Measurements from ENCODE around the gene ZC3H18.
"Not testable (repeated sequence)": the region's sequence is repeated elsewhere in the genome, so short reads cannot be mapped to it uniquely, and the experiment has no call there.

The ZC3H18 gene

DNA sequence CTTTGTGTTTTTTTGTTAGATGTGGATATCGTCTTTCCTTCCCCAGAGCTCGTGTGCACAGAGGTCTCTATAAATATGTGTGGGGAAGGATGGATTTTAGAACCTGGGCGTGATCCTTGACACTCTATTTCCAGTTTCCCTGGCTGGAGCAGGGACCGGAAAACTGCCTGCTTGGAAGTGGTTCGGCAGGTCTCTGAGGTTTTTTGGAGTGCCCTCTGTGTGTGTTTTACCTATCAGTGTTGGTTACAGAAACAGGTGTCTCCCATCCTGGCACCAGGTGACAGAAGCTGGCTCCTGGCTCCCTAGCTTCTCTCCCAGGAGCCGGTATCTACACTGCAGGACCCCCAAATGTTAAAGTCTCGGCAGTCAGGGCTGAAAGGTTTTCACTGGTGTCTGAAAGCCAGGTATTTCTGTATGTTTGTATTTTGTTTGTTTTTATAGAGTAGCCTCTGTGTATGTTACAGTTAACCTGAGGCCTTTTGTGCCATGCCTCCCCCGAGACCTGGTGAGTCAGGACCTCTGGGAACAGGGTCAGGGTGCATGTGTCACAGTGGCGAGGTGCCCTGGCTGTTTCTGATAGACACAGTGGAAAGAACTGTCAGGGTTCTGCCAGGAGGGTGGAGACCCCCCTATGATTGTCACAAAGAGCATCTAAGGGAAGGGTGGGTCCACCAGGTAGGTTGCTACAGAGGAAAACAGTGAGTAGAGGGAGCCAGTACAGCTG, 31.3 kb downstream of the ZC3H18 start:
- Mint-ChIP-seq H3K4me3 (no peak overlapping the region), H3K4me1 (peaks cover 15% of the 10 kb centered on the region), H3K27me3 (ENCODE audit: low read depth, poor library complexity) (peaks cover 3% of the 10 kb centered on the region), H3K36me3 (ENCODE audit: low read depth) (peaks cover 47% of the 10 kb centered on the region), H3K27ac (no peak overlapping the region), H3K9me3 (no peaks in the 10 kb centered on the region)
- DNase-seq, result no peak
- TF ChIP-seq, protein P1, sequence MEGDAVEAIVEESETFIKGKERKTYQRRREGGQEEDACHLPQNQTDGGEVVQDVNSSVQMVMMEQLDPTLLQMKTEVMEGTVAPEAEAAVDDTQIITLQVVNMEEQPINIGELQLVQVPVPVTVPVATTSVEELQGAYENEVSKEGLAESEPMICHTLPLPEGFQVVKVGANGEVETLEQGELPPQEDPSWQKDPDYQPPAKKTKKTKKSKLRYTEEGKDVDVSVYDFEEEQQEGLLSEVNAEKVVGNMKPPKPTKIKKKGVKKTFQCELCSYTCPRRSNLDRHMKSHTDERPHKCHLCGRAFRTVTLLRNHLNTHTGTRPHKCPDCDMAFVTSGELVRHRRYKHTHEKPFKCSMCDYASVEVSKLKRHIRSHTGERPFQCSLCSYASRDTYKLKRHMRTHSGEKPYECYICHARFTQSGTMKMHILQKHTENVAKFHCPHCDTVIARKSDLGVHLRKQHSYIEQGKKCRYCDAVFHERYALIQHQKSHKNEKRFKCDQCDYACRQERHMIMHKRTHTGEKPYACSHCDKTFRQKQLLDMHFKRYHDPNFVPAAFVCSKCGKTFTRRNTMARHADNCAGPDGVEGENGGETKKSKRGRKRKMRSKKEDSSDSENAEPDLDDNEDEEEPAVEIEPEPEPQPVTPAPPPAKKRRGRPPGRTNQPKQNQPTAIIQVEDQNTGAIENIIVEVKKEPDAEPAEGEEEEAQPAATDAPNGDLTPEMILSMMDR (IDR thresholded peaks at IDR 0.05), result no peak

DNA sequence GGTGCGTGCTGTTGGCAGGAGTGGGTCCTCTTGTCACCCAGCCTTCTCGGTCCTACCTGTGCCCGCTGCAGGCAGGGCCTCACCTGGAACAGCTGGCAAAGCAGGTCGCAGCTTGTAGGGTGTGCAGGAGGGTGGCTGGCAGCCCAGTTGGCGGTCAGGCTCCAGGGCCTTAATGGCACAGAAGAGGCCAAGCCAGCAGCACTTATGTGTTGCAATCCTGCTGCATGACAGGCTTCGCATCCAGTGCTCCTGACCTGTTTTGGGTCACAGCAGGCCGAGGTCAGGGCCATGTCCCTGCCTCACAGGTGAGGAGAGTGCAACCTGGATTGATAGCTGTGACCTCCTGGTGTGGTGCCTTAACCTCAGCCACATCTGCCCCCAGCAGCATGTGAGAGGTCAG, 31.9 kb downstream of the ZC3H18 start:
- Mint-ChIP-seq H3K36me3 (ENCODE audit: low read depth) (peaks cover 49% of the 10 kb centered on the region), H3K4me3 (no peak overlapping the region), H3K4me1 (peaks cover 15% of the 10 kb centered on the region), H3K27me3 (ENCODE audit: low read depth, poor library complexity) (peaks cover 3% of the 10 kb centered on the region), H3K9me3 (no peaks in the 10 kb centered on the region), H3K27ac (no peak overlapping the region)
- no peak for DNase-seq
- TF ChIP-seq, protein P1 (IDR thresholded peaks at IDR 0.05), result no peak

DNA sequence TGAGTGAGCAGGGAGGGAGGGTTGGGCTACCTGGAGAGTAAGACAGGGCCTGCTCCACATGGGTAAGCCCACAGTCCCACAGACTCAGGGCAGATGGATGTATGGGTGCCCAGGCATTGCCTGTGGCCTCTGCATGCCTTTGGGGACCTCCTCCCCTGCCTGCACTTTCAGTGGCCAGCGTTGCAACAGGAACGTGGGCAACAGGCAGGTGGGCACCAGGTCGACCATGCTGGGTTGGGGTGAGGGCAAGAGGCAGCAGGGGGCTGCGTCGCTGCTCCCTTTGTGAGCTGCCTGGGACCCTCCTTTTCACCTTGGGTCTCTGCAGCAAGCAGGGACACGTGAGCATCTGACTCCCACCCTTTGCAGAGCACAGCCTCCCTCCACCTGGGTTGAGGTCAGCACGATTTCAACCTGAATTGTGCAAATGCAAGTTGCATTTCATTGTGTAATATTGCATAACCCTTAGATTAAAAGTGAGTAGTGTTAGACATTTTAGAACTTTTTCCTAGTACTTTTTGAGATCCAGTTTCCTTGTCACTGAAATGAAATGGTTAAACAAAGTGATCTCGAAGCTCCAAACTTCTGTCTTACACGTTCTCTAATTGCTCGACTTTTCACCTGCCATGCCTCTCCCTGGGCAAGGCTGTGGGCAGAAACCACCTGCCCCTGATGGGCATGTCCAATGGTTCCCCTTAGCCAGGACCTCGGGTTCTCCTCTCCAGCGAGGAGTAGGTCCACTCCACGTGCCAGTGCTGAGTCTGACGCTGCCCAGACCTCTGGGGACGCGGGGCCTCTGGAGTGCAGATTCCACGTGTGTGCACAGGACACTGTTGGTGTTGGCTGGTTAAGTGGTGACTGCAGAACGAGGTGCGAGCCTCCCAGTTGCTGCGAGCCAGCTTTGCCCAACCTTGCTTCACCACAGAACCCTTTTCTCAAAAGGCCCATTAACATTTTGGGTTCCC, 35.3 kb downstream of the ZC3H18 start:
- H3K4me1 Mint-ChIP-seq, result peaks cover 4% of the 10 kb centered on the region
- no peak for DNase-seq
- peaks cover 52% of the 10 kb centered on the region for H3K36me3 Mint-ChIP-seq (ENCODE audit: low read depth)
- H3K27ac Mint-ChIP-seq, result no peak overlapping the region
- H3K9me3 Mint-ChIP-seq, result no peaks in the 10 kb centered on the region
- H3K27me3 Mint-ChIP-seq (ENCODE audit: low read depth, poor library complexity), result peaks cover 3% of the 10 kb centered on the region
- no peak overlapping the region for H3K4me3 Mint-ChIP-seq
- TF ChIP-seq, protein P1 (IDR thresholded peaks at IDR 0.05), result no peak

DNA sequence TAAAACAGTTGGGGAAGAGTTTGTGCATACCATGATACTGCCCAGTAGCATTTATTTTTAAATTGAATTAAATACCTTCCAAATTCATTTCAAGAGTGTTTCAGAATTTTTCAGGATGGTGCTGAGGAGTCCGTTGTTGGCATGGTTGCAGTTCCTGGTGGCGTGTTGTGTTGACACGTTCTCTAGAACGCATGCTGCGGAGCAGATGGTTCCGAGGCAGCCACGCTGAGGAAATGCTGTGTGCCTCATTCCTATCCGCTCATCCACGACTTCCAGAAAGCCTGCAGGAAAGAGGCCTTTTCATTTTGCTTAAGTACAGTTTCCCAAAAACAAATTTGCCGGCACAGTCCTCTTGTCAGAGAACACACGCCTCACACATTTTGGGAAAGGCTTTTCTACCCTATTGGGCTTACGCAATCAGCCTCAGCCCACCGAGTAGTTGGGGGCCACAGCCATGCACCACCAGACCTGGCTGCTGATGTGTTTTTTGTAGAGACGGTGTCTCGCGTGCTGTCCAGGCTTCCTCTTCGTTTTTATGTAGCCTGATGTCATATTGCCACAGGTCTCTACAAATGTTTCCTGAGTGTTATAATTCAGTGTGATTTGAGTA, 36.0 kb downstream of the ZC3H18 start:
- no peak overlapping the region for H3K4me3 Mint-ChIP-seq
- TF ChIP-seq, protein P1 (IDR thresholded peaks at IDR 0.05), result no peak
- H3K9me3 Mint-ChIP-seq, result no peaks in the 10 kb centered on the region
- no peak overlapping the region for H3K27ac Mint-ChIP-seq
- peaks cover 7% of the 10 kb centered on the region for H3K4me1 Mint-ChIP-seq
- H3K27me3 Mint-ChIP-seq (ENCODE audit: low read depth, poor library complexity), result peaks cover 3% of the 10 kb centered on the region
- H3K36me3 Mint-ChIP-seq (ENCODE audit: low read depth), result peaks cover 51% of the 10 kb centered on the region
- DNase-seq, result no peak

DNA sequence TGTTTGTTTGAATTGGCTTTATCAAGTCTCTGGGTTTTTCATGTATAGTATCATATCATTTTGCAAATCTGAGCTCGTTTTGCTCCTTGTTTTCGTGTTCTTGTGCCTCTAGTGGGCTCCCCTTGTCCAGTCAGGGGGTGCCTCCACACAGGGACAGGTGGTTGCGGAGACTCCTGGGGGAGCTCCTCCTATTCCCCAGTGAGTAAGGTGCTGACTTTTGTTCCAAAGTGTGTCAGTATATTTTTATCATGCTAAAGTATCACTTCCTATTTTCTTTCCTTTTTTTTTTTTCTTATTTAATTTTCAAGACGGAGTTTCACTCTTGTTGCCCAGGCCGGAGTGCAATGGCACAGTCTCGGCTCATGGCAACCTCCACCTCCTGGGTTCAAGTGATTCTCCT, 37.9 kb downstream of the ZC3H18 start:
- TF ChIP-seq, protein P1 (IDR thresholded peaks at IDR 0.05), result no peak
- peaks cover 7% of the 10 kb centered on the region for H3K4me1 Mint-ChIP-seq
- H3K27ac Mint-ChIP-seq, result no peak overlapping the region
- H3K9me3 Mint-ChIP-seq, result no peaks in the 10 kb centered on the region
- no peak for DNase-seq
- peaks cover 3% of the 10 kb centered on the region for H3K27me3 Mint-ChIP-seq (ENCODE audit: low read depth, poor library complexity)
- H3K4me3 Mint-ChIP-seq, result no peak overlapping the region
- peaks cover 42% of the 10 kb centered on the region for H3K36me3 Mint-ChIP-seq (ENCODE audit: low read depth)

DNA sequence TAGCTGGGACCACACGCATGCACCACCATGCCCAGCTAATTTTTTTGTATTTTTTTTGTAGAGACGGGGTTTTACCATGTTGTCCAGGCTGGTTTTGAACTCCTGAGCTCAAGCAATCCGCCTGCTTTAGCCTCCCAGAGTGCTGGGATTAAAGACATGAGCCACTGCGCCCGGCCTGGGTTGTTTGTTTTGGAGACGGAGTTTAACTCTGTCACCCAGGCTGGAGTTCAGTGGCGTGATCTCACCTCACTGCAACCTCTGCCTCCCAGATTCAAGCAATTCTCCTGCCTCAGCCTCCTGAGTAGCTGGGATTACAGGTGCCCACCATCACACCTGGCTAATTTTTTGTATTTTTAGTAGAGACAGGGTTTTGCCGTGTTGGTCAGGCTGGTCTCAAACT, 39.2 kb downstream of the ZC3H18 start:
- not testable (repeated sequence) for H3K4me1 Mint-ChIP-seq
- peaks cover 48% of the 10 kb centered on the region for H3K36me3 Mint-ChIP-seq (ENCODE audit: low read depth)

More for the DNA sequence above, 39.2 kb downstream of the ZC3H18 start:
- H3K9me3 Mint-ChIP-seq; H3K27me3 Mint-ChIP-seq (ENCODE audit: low read depth, poor library complexity); H3K4me3 Mint-ChIP-seq; H3K27ac Mint-ChIP-seq; DNase-seq: not testable (repeated sequence)

All from nephron progenitor cell (in vitro differentiated cells).